HepG2 (cell line): ENCODE measurements around the gene LAPTM4A. TPM values are rescaled to one million over a fixed set of nuclear protein-coding genes. Genes with fewer than 3 reads are reported as not detected.
A peak's percentile ranks its signal among the peaks of the same experiment; 100 is the strongest.

Experiments
- BRCA1 ChIP-seq: sonication (generic); formaldehyde crosslinking; IDR thresholded peaks from 2 replicates; pipeline ENCODE4 v1.4.0; 2020; ENCODE audit warnings: missing genetic modification reagents
- FUBP1 ChIP-seq: sonication (generic); formaldehyde crosslinking; IDR thresholded peaks from 2 replicates; pipeline ENCODE4 v1.5.1; 2020; ENCODE audit warnings: missing genetic modification reagents, mild to moderate bottlenecking, borderline replicate concordance
- GRHL1 ChIP-seq: sonication (generic); formaldehyde crosslinking; conservative IDR thresholded peaks from 2 replicates; pipeline ENCODE4 v1.8.0; 2022; ENCODE audit warnings: missing genetic modification reagents
- GZF1 ChIP-seq: sonication (generic); formaldehyde crosslinking; IDR thresholded peaks from 2 replicates; pipeline ENCODE4 v1.5.1; 2020; ENCODE audit warnings: mild to moderate bottlenecking, missing genetic modification reagents
- HNF1B ChIP-seq: sonication (generic); formaldehyde crosslinking; IDR thresholded peaks from 2 replicates; pipeline ENCODE4 v1.5.1; 2020; ENCODE audit warnings: mild to moderate bottlenecking, moderate library complexity, missing genetic modification reagents
- IRF1 ChIP-seq: sonication (generic); formaldehyde crosslinking; IDR thresholded peaks from 2 replicates; pipeline ENCODE4 v1.4.0; 2020; ENCODE audit warnings: low read depth, mild to moderate bottlenecking, missing genetic modification reagents
- KAT2B ChIP-seq: fragments of 150-350 bp; IDR thresholded peaks from 2 replicates; pipeline ENCODE4 v1.6.1; 2014; ENCODE audit warnings: low read depth, low read length, borderline replicate concordance
- KLF15 ChIP-seq: sonication (generic); formaldehyde crosslinking; IDR thresholded peaks from 2 replicates; pipeline ENCODE4 v1.8.1; 2023; ENCODE audit warnings: borderline replicate concordance, mild to moderate bottlenecking, inconsistent platforms, missing genetic modification reagents, mixed read lengths
- MIXL1 ChIP-seq: IDR thresholded peaks from 2 replicates; pipeline ENCODE4 v1.6.1; 2016
- RNF2 ChIP-seq: fragments of 450-650 bp; conservative IDR thresholded peaks from 2 replicates; pipeline ENCODE4 v1.6.1; 2016; ENCODE audit warnings: low read depth
- ZBTB25 ChIP-seq: IDR thresholded peaks from 2 replicates; pipeline ENCODE4 v1.6.1; 2018; ENCODE audit warnings: missing genetic modification reagents
- ZMYM3 ChIP-seq: sonication (generic); formaldehyde crosslinking; IDR thresholded peaks from 2 replicates; pipeline ENCODE4 v1.5.1; 2020; ENCODE audit warnings: mild to moderate bottlenecking, missing genetic modification reagents
- ZNF275 ChIP-seq: sonication (generic); formaldehyde crosslinking; IDR thresholded peaks from 2 replicates; pipeline ENCODE4 v1.8.0; 2022; ENCODE audit warnings: missing genetic modification reagents, mild to moderate bottlenecking, inconsistent platforms, borderline replicate concordance
- ZNF354B ChIP-seq: sonication (generic); formaldehyde crosslinking; IDR thresholded peaks from 2 replicates; pipeline ENCODE4 v1.8.0; 2022; ENCODE audit warnings: mild to moderate bottlenecking, missing genetic modification reagents
- ZNF501 ChIP-seq: sonication (generic); formaldehyde crosslinking; IDR thresholded peaks from 2 replicates; pipeline ENCODE4 v1.5.1; 2020; ENCODE audit warnings: mild to moderate bottlenecking, moderate library complexity, missing genetic modification reagents
- ZNF619 ChIP-seq: sonication (generic); formaldehyde crosslinking; IDR thresholded peaks from 2 replicates; pipeline ENCODE4 v1.4.0; 2020; ENCODE audit warnings: mild to moderate bottlenecking, missing genetic modification reagents
- ZNF784 ChIP-seq: sonication (generic); formaldehyde crosslinking; IDR thresholded peaks from 2 replicates; pipeline ENCODE4 v1.5.1; 2020; ENCODE audit warnings: missing genetic modification reagents, mild to moderate bottlenecking, borderline replicate concordance
- ZNF841 ChIP-seq: sonication (generic); formaldehyde crosslinking; IDR thresholded peaks from 2 replicates; pipeline ENCODE4 v1.8.1; 2023; ENCODE audit warnings: missing genetic modification reagents, borderline replicate concordance
- ZZZ3 ChIP-seq: sonication (generic); formaldehyde crosslinking; IDR thresholded peaks from 2 replicates; pipeline ENCODE4 v1.4.0; 2020; ENCODE audit warnings: missing genetic modification reagents, mild to moderate bottlenecking, borderline replicate concordance
- polyA plus RNA-seq, 8 experiments: library from polyadenylated mRNA; depleted of rRNA in 3 of 8; stranded (reverse) in 7 of 8; unstranded in 1 of 8; fragments of >200 nt; fragmentation: Illumina TruSeq in 4 of 8; extraction: Trizol in 4 of 8; gene quantifications; 2 replicates each; pipeline versions ENCODE4 v1.2.1 to v1.2.3, GENCODE V29; 2011 to 2016; ENCODE audit warnings: low read depth in 4 of 8, missing spikeins in 1 of 8, mixed read lengths in 1 of 8; ENCODE audit not compliant: insufficient read depth in 1 of 8
- total RNA-seq, 5 experiments: library from RNA; depleted of rRNA; stranded (reverse); fragments of >200 nt; fragmentation: Illumina TruSeq; extraction: Trizol; gene quantifications; 2 replicates each; pipeline ENCODE4 v1.2.3, GENCODE V29; 2016; ENCODE audit warnings: low read depth in 1 of 5

The LAPTM4A gene
- total and polyA plus RNA-seq, 2 of the 13 experiments (the other 11 are each of a cell fraction or from before 2014, with no cell fraction given): 116 to 558 TPM

GRCh38 chr2:20072436-20073158 lies 21.2 kb upstream of the LAPTM4A start (continued):
- TF ChIP-seq IRF1: no peak
- no peak for TF ChIP-seq RNF2
- TF ChIP-seq ZNF501: no peak
- no peak for TF ChIP-seq KAT2B
- no peak for TF ChIP-seq ZNF841 (CRISPR knock-in tag)
- no peak for TF ChIP-seq FUBP1 (CRISPR knock-in tag)
- no peak for TF ChIP-seq HNF1B (CRISPR knock-in tag)
- no peak for TF ChIP-seq ZNF784
- no peak for TF ChIP-seq ZNF619 (CRISPR knock-in tag)
- TF ChIP-seq GZF1: no peak
- no peak for TF ChIP-seq ZNF354B (CRISPR knock-in tag)
- peak; percentile 61; the same call in 1 of the 2 replicates for TF ChIP-seq ZMYM3 (CRISPR knock-in tag)
- TF ChIP-seq KLF15 (CRISPR knock-in tag): no peak
- TF ChIP-seq ZNF275 (CRISPR knock-in tag): no peak
- TF ChIP-seq ZZZ3 (CRISPR knock-in tag): no peak
- TF ChIP-seq BRCA1 (CRISPR knock-in tag): no peak
- TF ChIP-seq MIXL1 (CRISPR knock-in tag): 0 out of 2 replicates have a peak, but pooled peaks have one; percentile 3
- no peak for TF ChIP-seq ZBTB25 (CRISPR knock-in tag)
- TF ChIP-seq GRHL1 (CRISPR knock-in tag): no peak
